Testis (tissue), 2 donors: ENCODE measurements around the gene AOAH.

Source experiments
- CTCF ChIP-seq, 3 experiments: fragments of 450-650 bp in 2 of 3; fragments of 200-600 bp in 1 of 3; sonication (generic) in 1 of 3; IDR thresholded peaks; one replicate each; pipeline ENCODE4 v1.5.1; 2016 to 2019; ENCODE audit warnings: antibody characterized with exemption in 3 of 3, mild to moderate bottlenecking in 2 of 3, moderate library complexity in 1 of 3
- POLR2A ChIP-seq: fragments of 450-650 bp; IDR thresholded peaks from one replicate; pipeline ENCODE4 v1.6.1; 2017; ENCODE audit warnings: antibody characterized with exemption, mild to moderate bottlenecking, moderate library complexity

GRCh38 chr7:36600869-36601530 lies 123.3 kb downstream of the AOAH start:
- no peak for TF ChIP-seq CTCF (IDR thresholded peaks at IDR 0.05)
- no peak for TF ChIP-seq POLR2A
